GM20431 (cell line): Measurements from ENCODE around the gene TIMM23.
"Not testable (repeated sequence)": the region's sequence is repeated elsewhere in the genome, so short reads cannot be mapped to it uniquely, and the experiment has no call there.

Source experiments
- in situ Hi-C: fragments of 300-500 bp; cut with MseI, MboI; formaldehyde crosslinking; loops from one replicate; pipeline ENCODE4 v1.15.0; 2020; ENCODE audit warnings: low sequenced_read_pairs; ENCODE audit not compliant: unreplicated experiment

TIMM23 gene

GRCh38 chr10:45985590-45985989, 13.3 kb downstream of the TIMM23 start:
- in situ Hi-C loops = not testable (repeated sequence)

GRCh38 chr10:45997557-45997956, 25.3 kb downstream of the TIMM23 start:
- in situ Hi-C loops = no loop called here

GRCh38 chr10:45997994-45998763, 25.9 kb downstream of the TIMM23 start:
- in situ Hi-C loops = no loop called here

GRCh38 chr10:45999955-46000354, 27.7 kb downstream of the TIMM23 start:
- in situ Hi-C loops = loop anchor here (25.0 kb wide), 2 partner anchors 188 to 763 kb away; no protein-coding TSS in a partner anchor

GRCh38 chr10:46000538-46000937, 28.2 kb downstream of the TIMM23 start:
- in situ Hi-C loops = loop anchor here (25.0 kb wide), 2 partner anchors 188 to 763 kb away; no protein-coding TSS in a partner anchor

- in situ Hi-C loops = loop anchor here (25.0 kb wide), 2 partner anchors 189 to 764 kb away; no protein-coding TSS in a partner anchor
These were observed 29.0 kb downstream of the TIMM23 start for GRCh38 chr10:46001187-46001756.

- in situ Hi-C loops = loop anchor here (25.0 kb wide), 2 partner anchors 190 to 765 kb away; no protein-coding TSS in a partner anchor
These were observed 29.9 kb downstream of the TIMM23 start for GRCh38 chr10:46002189-46002687.

GRCh38 chr10:46002916-46003693, 30.8 kb downstream of the TIMM23 start:
- in situ Hi-C loops = loop anchor here (25.0 kb wide), 2 partner anchors 191 to 766 kb away; no protein-coding TSS in a partner anchor

- in situ Hi-C loops = loop anchor here (25.0 kb wide), 2 partner anchors 193 to 768 kb away; no protein-coding TSS in a partner anchor
These were observed 32.7 kb downstream of the TIMM23 start for GRCh38 chr10:46004963-46005362.

GRCh38 chr10:46005383-46005782, 33.1 kb downstream of the TIMM23 start:
- in situ Hi-C loops = loop anchor here (25.0 kb wide), 2 partner anchors 193 to 768 kb away; no protein-coding TSS in a partner anchor

GRCh38 chr10:46006219-46006618, 33.9 kb downstream of the TIMM23 start:
- in situ Hi-C loops = loop anchor here (25.0 kb wide), 2 partner anchors 194 to 769 kb away; no protein-coding TSS in a partner anchor

- in situ Hi-C loops = loop anchor here (25.0 kb wide), 2 partner anchors 200 to 775 kb away; no protein-coding TSS in a partner anchor
These were observed 40.5 kb downstream of the TIMM23 start for GRCh38 chr10:46012746-46013145.

GRCh38 chr10:46014206-46014605, 41.9 kb downstream of the TIMM23 start:
- in situ Hi-C loops = loop anchor here (25.0 kb wide), 2 partner anchors 202 to 777 kb away; no protein-coding TSS in a partner anchor

GRCh38 chr10:46014683-46015405, 42.6 kb downstream of the TIMM23 start:
- in situ Hi-C loops = loop anchor here (25.0 kb wide), 2 partner anchors 203 to 778 kb away; no protein-coding TSS in a partner anchor

GRCh38 chr10:46016190-46016589, 43.9 kb downstream of the TIMM23 start:
- in situ Hi-C loops = loop anchor here (25.0 kb wide), 2 partner anchors 204 to 779 kb away; no protein-coding TSS in a partner anchor

GRCh38 chr10:46016811-46017210, 44.5 kb downstream of the TIMM23 start:
- in situ Hi-C loops = loop anchor here (25.0 kb wide), 2 partner anchors 205 to 780 kb away; no protein-coding TSS in a partner anchor

- in situ Hi-C loops = loop anchor here (25.0 kb wide), 2 partner anchors 205 to 780 kb away; no protein-coding TSS in a partner anchor
These were observed 45.4 kb downstream of the TIMM23 start for GRCh38 chr10:46017733-46018132.

GRCh38 chr10:46018453-46019176, 46.3 kb downstream of the TIMM23 start:
- in situ Hi-C loops = loop anchor here (25.0 kb wide), 2 partner anchors 206 to 781 kb away; no protein-coding TSS in a partner anchor
